IPS-11a (cell line): ENCODE results near the gene VTI1A.
"Not testable (repeated sequence)": the region's sequence is repeated elsewhere in the genome, so short reads cannot be mapped to it uniquely, and the experiment has no call there.

ENCODE experiments used
- H3K4me3 ChIP-seq: one replicate; pipeline ENCODE4 v1.5.1; 2013; ENCODE audit warnings: low read depth, low read length, control low read depth

The VTI1A gene

DNA sequence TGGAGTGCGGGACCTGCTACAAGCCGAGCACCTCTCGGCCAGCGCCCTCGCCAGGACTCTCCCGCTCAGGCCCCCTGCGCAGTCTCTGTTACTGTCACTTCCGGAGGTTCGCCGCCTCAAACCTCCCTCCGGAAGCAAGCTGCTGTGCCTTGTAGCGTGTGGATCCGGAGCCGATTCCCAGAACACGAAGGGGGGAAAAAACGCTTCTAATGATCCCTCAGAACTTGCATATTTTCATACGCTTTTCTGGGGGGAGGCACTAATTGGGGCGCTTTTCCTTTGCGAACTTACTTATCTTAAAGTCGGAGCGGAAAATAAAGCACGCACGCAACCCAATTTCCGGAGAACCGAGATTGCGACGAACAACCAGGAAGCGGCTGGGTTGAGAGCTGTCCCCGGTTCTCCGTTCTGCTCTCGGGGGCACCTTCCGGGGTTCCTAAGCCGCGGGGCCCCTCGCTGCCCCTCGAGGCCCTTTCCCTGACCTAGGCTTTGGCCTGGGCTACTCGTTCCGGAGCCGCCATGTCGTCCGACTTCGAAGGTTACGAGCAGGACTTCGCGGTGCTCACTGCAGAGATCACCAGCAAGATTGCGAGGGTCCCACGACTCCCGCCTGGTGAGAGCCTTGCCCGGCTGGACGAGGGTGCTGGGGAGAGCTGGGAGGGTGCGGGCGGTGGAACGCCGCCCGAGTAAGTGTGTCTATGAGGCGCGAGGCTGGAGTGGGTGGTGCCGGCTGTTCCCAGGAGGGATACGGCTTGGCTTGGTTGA is at the start of gene VTI1A, which contains the start of gene ZDHHC6:
TSS of gene VTI1A (plus strand) at position 361 of the 765 bp plus-strand sequence. CDS start at position 520, 159 bp downstream.
TSS of gene ZDHHC6 (minus strand) at position 60 of the 765 bp plus-strand sequence. CDS start 1,478 bp downstream, outside the sequence.
- H3K4me3 ChIP-seq = peak within 1 kb of the TSS; percentile 100

DNA sequence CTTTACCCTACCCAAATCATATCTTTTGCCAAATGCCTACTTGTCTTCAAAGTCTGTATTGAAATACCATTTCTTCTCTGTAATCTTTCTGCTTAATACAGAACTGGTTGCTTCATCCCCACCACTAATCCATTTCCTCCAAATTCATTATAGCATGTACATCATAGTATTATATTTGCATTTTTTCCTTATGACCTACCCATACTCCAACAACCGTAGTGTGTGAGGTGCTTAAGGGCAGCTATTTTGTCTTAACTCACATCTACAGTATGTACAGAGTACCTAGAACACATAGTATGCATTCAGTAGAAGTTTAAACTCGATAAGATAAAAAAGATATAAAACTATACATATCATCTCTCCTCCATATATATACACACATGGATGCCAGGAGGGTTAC is 49.4 kb upstream of the VTI1A start:
- no peak overlapping the region for H3K4me3 ChIP-seq

DNA sequence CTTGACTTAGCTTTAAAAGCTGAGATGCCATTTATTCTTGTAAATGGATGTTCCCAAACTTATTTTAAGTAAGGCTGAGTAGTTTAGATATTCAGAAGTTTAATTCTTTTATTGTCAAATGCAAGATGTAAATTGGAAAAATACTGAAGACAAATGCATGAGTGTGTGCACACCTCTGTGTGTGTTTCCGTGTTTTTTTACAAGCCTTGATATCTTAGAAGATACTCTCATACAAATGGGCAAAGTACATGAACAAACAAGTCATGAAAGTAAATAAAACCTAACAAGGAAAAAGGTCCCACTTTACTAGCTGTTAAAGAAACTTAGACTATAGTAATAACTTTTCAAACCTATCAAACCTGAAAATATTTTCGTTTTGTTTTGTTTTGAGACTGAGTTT is 44.1 kb upstream of the VTI1A start:
- H3K4me3 ChIP-seq = no peak overlapping the region

DNA sequence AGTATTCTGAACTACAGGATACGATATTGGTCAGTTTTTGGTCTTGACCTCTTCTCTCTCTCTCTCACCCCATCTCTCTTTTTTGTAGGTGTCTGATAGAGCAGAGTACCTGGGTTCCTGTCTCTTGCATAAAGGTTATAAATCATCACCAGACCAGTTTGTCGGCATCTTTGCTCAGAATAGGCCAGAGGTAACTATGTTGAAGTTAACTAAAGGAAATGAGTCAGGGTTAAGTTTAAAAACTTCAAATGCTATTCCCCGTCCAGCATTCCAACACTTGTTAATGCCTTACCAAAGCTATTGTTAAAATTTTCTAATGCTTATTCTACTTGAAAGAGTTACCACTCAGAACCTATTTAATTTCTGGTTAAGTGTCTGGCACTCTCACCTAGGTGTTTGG is 42.4 kb upstream of the VTI1A start:
- H3K4me3 ChIP-seq = no peak overlapping the region

DNA sequence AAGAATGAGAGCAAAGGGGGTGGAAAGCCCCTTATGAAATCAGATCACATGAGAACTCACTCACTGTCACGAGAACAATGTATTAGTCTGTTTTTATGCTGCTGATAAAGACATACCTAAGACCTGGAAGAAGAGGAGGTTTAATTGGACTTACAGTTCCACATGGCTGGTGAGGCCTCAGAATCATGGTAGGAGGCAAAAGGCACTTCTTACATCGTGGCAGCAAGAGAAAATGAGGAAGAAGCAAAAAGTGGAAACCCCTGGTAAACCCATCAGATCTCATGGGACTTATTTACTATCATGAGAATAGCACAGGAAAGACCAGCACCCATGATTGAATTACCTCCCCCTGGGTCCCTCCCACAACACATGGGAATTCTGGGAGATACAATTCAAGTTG is 40.2 kb upstream of the VTI1A start:
- not testable (repeated sequence) for H3K4me3 ChIP-seq

DNA sequence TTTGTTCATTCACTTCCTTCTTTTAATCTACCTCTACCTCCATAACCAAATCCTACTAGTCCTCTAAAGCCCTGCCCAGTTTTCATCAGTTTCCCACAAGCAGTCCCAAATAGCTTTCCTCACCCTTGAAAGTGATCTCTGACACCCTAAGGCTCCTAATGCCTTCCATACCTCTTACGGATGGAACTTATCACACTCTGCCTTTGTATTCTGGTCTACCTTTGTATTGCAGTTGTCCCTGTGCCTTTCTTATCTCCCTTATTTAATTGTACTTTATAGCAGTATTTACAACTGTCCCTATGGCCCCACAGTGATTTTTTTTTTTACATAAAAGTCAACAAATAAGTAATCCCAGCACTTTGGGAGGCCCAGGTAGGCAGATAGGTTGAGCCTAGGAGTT is 39.3 kb upstream of the VTI1A start:
- H3K4me3 ChIP-seq = no peak overlapping the region

DNA sequence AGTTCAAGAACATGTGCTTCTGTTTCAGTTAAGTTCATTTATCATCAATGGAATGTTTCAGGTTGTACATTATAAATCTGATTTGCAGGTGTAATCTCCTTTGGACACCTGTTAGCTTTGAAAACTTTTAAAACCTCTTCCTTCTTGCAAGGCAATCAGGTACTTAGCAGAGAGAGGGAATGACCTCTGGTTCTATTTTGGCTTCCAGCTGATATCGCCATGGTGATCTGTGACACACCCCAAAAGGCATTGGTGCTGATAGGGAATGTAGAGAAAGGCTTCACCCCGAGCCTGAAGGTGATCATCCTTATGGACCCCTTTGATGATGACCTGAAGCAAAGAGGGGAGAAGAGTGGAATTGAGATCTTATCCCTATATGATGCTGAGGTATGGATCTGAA is 37.7 kb upstream of the VTI1A start:
- H3K4me3 ChIP-seq = no peak overlapping the region

DNA sequence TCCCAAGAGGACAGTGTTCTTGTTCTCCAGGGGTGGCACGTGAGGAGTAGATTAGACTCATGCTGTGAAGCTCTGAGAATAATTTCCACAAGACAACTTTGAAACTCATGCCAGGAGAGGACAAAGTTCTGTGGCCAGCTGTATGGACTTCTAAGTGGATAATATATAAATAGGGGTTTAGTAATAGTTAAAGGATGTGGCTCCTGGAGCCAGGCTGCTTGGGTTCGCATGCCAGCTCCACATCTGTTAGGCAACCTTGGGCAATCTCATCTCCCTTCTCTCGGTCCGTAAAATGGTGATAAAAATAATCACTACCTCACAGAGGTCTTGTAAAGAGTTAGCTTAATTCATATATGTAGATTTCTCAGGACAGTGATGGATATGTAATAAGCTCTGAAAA is 37.3 kb upstream of the VTI1A start:
- no peak overlapping the region for H3K4me3 ChIP-seq

DNA sequence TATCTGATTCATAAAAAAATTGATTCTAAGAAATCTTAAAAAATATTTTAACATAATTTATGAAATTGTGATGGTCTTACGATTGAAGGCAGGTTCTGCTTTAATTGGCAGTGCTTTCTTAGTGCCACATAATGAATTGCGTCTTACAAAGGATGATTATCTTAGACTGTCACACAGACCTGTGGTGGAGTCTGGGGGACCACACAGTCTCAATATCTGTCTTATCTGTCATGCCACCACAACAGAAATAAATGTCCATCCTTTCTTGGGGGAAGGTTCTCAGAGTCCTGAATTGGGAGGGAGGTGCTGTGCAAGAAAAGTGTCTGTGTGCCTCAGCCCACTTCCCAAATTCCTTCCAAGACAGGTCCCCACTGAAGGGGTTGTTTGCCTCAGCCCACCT is 34.3 kb upstream of the VTI1A start:
- H3K4me3 ChIP-seq = no peak overlapping the region

DNA sequence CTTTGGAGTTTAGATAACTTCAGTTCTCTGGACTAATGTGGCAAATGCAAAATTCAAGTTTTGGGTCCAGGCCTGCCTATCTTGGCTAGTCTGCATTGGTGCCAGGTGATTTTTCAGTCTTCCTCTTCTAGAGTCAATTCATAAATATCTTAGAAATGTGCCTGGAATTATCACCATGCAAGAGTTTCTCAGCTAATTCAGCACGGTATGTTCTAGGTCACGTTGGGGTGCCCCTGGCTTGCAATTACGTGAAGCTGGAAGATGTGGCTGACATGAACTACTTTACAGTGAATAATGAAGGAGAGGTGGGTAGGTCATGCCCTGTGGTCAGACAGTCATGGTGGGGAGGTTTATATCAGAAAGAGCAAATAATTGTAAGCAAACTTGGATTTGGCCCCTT is 25.3 kb upstream of the VTI1A start:
- H3K4me3 ChIP-seq = no peak overlapping the region

DNA sequence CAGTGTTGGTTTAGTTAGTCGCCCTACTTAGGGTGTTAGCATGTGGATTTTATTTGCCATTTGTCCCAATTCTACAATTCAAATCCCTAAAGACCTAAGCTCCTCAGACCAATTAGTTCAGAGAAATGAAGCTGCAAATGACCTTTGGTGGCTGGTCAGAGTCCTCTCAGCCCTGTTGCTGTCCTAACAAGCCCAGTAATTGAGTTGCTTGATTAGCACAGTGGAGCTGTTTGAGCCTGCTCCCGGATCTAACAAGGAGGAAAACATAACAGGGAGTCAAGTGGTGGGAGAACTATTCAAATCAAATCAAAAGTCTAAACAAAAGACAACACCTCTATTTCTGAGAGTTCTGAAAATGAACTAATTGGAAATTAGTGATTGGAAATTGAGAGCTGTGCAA is 22.4 kb upstream of the VTI1A start:
- H3K4me3 ChIP-seq = no peak overlapping the region

DNA sequence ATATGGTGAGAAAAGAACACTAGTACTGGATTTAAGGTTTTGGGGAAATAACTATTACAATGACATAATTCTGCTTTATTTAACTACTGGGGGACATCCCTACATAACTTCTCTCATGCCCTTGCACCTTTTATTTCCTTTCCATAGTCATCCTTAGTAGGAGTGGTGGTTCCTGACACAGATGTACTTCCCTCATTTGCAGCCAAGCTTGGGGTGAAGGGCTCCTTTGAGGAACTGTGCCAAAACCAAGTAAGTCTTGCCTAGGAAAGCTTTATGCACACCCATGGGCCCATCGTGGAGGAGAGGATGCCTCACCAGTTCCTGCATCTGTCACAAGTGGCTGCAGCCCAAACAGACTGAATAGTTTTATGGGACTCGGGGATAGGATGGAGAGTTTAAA is 20.9 kb upstream of the VTI1A start:
- no peak overlapping the region for H3K4me3 ChIP-seq

DNA sequence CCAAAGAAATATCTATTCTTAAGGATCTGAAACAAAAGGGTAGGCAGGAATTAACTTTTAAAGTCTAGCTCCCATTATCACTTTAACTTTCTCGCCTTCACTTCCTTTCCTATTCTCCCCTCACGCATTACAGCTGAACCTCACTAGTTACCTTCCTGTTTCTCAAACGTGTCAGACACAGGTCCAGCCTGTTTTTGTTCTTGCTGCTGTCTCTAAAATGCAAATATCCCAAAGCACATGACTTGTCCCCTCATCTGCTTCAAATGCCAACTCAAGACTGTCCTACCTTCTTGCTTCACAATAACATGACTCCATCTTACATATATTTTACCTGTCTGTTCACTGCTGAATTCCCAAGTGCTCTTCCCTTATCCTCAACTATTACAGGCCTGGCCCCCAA is 17.9 kb upstream of the VTI1A start:
- H3K4me3 ChIP-seq = no peak overlapping the region

DNA sequence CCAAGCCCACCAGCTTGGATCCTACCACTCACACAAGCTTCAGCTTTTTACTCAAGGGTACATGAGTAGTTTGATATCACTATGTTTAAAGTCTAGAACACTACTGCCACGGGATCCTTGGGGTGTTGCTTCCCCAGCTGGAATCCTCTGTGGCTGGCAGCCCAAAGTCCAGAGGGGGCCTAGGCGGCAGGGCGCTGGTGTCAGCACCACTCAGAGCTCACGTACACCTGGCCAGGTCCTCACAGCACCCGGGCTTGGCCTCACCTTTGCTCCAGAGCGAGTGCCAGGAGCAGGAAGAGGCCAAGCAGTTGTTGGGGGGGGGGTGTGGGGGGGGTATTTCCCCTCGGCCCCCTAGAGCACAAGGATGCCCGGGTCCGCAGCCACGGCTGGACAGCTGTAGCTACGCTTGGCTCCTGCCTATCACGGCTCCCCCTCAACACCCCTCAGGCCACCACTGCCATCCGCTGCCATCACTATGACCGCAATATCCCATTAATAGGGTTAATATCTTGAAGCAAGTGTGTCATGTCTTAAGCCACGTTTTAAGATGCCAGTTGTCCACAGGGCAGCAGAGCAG is 17.3 kb upstream of the VTI1A start:
- no peak overlapping the region for H3K4me3 ChIP-seq

DNA sequence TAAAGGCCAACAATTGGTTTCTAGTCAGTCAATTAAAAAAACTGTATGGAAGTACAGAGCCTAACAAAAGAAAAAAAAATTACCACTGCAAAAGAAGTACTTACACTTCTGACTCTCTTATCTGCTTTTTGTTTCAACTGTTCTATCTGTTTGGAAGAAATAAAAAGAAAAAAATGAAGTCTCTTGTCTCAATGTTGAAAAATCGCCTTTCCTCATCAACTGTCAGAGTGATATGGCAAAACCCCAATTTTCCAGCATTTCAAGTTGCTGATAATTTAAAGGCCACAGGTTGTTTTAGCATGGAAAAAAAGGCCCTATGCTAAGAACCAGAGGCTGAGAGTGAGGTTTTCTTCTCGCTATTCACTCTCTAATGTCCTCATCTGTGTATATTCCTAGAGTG is 13.9 kb upstream of the VTI1A start:
- no peak overlapping the region for H3K4me3 ChIP-seq

DNA sequence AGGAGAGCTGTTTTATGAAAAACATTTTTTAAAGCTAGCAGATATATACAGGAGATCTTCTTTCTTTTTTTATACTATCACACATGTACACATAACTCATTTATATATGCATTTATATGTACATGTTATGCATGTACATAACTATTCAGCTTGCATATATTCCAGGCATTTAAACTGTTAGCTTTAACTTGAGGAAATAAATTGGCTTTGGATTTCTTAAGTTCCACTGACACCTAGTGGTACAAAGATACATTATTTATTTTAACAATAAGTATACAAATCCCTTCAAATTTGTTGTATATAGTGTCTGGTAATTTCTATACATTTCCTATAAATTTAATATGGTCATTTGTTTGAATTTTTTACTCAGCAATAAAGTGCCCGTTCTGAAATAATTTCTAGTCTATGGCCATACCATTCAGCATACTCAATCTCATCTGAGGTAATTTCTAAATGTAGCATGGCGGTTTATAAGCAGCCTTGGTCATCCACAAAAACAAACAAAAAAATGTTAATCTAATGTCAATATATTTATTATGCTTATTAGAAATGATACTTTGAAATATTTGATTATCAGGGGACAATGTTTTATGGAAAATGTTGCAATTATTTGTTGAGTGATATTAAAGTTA is 11.9 kb upstream of the VTI1A start:
- H3K4me3 ChIP-seq = no peak overlapping the region

DNA sequence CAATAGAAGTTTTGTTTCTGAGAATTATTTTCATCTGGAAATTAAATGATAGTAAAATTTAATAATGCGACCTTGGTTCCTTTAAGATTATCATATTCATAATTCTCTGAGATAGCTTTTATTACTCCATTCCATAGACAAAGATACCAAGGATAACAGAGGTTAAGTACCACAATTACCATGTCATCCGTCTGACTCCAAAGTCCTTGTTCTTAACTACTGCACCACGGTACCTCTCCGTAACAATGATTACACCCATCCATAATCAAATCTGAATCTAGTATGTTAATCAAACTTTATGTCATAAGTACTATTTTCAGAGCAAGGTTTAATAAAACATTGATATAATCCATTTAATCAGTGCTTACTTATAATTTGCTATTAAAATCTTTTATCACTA is 8.7 kb upstream of the VTI1A start:
- H3K4me3 ChIP-seq = no peak overlapping the region

DNA sequence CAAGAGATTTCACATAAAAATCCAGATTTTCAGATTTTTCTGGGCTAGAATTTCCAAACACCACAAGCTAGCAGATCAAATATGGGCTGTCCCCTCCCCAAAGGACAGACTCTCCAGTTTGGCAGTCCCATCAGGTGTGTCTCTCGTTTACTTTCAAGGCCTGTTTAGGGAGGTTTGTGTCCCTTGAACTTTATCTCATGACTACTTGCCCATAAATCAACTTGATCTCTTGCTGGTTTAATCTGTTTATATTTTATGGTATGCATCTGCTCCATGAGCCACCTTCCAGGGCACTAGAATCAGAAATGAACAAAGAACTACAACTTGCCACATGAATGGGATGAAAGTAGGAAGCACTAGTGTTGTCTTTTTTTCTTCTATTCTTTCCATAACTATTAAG is 5.5 kb upstream of the VTI1A start:
- H3K4me3 ChIP-seq = no peak overlapping the region

DNA sequence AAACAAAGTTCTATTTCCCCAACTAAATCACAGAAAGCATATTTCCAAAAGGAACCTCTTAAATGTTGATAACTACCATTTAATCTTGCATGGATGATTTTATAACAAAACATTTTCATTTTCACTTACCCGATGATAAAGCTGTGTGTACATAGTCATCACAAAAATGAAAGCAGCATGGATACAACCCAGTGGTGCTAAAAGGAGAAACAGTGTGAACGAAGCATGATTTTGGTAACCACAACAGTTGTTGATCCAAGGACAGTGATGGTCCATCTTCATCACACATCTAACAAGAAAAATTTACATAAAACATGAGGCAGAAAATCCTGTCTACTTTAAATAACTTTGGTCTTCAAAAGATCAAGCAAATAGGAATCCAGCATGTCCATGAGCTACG is 5.0 kb upstream of the VTI1A start:
- H3K4me3 ChIP-seq = no peak overlapping the region

DNA sequence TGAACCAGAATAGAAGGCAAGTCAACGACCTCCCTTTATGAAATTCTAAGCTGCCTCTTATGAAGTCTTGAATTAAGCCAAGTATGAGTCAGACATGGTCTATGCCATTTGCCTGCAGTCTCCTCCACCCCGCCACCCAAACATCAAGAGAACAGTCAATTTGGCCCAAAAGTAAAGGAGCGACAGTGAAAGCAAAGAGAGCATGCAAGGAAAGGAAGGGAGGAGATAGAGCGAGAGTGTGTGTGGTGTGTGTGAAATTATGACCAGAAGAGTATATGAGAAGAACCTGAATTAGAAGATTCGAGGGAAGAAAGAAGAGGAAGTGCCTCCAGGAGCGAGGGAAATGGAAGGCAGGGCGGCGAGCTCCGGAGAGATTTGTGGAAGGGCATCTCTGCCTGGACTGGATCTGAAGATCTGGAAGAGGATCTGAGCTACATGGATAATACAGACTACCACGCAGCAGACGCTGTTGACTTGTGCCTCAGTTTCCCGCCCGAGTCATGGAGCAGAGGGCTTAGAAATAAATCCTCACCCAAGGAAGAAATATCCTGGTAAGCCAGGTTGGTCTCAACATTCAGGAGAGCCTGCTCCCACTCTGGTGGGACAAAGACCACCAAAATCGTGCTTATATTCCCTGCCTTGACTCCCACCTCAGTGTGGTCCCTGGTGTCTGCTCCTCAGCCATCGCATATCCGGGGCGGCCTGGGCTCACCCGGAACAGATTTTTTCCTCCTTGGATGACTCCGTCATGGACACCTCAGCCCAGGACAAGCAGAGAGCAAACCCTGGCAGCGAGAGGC is 760 bp upstream of the VTI1A start:
- peak overlapping the region; percentile 100 for H3K4me3 ChIP-seq

DNA sequence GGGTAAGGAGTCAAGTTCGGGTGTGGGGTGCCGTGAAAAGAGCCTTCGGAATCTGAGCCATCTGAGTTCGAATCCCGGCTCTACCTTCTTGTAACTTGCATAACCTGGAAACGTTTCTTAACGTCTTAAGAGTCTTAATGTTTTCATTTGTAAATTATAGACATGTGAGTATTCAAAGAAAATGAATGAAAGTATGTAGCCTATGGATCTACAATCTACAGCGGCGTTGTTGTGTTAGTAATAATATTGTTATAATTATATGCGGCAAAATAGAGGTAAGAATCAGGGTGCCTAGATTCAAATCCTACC is 559 bp downstream of the VTI1A start:
- peak overlapping the region; percentile 100 for H3K4me3 ChIP-seq

DNA sequence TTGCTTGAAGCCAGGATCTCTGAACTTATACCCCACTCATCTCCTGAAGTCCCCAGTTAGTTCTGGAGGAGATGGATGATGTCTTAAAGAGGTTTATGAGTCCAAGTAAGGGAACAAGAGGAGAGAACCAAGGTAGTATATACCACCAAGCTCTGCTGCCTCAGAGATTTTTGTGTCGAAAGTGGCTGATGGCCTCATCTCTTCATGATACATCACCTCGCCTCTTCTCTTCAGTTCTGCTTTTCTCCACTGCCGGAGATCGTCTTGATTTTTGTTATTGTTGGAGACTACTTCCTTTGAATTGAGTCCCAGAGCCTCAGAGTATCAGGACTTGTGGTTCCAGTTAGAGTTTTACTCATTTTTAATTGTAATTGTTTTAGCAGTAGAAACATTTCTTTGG is 1.9 kb downstream of the VTI1A start:
- H3K4me3 ChIP-seq = no peak overlapping the region
